ENCODE measurements around the gene PNKD.
"Not testable (repeated sequence)": the region's sequence is repeated elsewhere in the genome, so short reads cannot be mapped to it uniquely, and the experiment has no call there.

The PNKD gene

GRCh38 chr2:218293715-218294429 lies 23.6 kb downstream of the PNKD start:
- DNase-seq: no peak

DNA sequence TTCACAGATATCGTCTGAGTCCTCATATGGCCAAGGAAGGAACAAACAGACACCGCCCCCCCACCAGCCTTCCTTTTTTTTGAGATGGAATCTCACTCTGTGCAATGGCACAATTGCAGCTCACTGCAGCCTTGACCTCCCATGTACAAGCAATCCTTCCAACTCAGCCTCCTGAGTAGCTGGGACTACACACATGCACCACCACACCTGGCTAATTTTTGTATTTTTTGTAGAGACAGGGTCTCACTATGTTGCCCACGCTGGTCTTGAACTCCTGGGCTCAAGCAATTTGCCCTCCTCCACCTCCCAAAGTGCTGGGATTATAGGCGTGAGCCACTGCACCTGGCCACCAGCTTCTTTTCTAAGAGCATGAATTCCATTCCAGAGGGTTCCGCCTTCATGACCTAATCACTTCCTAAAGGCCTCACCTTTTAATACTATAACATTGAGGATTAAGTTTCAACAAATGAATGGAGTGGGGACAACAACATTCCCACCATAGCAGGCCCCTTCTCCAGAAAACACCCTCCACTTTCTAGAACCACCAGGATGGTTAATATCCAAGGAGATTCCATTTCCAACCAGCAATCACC lies 24.2 kb downstream of the PNKD start:
- DNase-seq: no peak

- DNase-seq: no peak
Measured at GRCh38 chr2:218295029-218295428, 24.7 kb downstream of the PNKD start.

DNA sequence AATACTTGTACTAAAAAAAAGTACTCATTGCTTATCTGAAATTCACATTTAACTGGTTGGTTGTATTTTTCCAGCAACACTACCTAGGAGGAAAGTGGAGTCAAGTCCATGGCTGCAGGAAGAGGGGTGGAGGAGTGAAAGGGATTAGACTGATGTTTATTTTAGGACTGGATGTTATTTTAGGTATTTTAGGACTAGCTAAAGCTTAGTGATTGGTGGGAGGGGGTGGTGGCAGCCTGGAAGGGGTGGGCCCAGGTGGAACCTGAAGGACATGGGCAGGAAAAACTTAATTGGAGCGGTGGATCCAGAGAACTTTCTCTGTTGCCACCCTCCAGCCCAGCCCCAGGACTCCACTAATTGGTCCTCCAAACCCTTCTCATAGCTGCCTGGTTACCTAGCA lies 25.9 kb downstream of the PNKD start:
- DNase-seq: no peak

DNA sequence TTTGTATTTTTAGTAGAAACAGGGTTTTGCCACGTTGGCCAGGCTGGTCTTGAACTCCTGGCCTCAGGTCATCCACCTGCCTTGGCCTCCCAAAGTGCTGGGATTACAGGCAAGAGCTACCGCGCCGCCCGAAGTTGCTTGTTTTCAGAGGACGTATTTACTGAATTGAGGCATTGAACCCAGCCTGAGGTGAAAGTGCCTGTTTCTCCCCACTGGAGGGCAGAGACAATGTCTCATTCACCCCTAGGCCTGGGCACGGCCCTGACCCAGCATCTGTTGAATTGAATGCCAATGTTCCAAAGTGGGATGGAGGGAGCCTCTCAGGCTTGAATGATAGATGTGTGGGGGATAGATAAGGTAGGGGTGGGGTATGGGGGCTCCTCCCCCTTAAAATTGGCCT lies 26.5 kb downstream of the PNKD start:
- DNase-seq: no peak

DNA sequence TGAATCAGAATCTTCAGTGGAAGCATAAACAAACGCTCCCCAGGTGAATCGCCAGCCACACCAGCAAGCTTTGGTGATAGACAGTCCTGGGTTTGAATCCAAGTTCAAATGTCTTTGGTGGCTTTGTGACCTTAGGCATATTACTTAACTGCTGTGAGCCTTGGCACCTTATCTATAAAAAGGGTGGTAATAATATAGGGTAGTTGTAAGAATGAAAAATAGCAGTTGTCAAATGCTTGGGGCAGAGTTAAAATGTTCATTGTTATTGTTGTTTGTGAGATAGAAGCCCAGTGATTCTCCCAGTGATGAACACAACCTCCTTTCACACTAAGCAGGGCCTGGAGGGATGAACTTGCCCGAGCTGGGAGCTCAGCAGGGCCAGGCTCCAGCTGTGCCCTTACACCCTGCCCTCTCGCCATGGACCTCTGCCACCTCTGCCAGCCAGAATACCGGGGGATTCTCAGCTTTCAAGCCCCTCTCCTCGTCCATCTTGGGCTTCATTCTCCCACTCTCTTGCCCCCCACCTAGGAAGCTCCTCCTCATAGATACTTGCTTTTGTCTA lies 28.1 kb downstream of the PNKD start:
- no peak for DNase-seq

DNA sequence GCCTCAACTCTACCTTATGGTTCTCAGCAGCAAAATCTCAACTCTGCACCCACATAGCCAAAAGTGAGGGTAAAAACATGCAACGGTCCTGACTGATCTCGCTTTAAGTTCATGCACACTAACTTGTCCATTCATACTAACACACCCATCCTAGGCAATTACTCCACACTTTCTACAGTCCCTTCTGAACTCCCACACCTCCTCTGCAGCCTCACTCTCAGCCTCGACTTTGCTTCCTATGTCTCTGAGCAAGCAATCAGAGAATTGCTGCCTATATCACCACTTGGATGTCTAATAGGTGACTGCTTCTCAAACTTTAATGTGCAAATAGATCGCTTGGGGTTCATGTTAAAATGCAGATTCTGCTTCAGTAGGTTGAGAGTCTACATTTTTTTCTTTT lies 29.8 kb downstream of the PNKD start:
- DNase-seq: no peak

- peak; percentile 56 to 87 for DNase-seq
Measured at GRCh38 chr2:218301176-218301819, 31.0 kb downstream of the PNKD start.

DNA sequence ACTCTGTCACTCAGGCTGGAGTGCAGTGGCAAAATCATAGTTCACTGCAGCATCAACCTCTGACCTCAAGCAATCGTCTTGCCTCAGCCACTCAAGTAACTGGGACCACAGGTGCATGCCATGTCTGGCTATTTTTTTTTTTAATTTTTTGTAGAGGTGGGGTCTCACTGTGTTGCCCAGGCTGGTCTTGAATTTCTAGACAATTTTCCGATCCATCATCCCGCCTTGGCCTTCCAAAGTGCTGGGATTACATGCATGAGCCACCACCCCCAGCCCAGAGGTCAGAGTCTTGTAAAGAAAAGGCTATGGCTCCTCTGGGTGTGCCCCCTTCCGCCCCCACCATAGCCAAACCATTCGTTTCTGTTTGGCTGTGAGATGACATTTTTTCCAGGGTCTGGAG lies 35.1 kb downstream of the PNKD start:
- no peak for DNase-seq

- DNase-seq: no peak
Measured at GRCh38 chr2:218306184-218306920, 36.0 kb downstream of the PNKD start.

DNA sequence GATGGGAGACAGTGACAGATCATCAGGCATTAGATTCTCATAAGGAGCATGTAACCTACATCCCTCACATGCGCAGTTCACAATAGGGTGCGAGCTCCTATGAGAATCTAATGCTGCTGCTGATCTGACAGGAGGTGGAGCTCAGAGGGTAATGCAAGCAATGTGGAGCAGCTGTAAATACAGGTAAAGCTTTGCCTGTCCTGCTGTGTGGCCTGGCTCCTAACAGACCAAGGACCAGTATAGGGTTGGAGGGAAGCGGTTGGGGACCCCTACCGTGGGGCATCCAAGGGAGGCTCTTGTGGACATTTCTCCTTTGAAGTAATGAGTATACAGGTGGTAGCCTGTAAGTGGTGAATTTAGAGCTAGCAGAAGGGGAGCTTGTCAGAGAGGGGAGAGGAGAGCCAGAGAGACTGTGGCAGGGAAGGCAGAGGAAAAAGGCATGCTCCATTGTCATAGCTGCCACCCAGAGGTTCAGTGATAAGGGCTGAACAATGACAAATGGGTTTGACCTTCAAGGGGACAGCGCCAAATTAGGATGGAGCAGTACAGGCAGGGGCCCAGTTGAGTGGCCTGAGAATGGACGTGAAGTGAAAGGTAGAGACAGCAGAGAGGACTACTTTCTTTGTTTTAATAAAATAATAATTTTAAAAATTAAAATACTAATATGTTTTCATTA lies 37.2 kb downstream of the PNKD start:
- no peak for DNase-seq

DNA sequence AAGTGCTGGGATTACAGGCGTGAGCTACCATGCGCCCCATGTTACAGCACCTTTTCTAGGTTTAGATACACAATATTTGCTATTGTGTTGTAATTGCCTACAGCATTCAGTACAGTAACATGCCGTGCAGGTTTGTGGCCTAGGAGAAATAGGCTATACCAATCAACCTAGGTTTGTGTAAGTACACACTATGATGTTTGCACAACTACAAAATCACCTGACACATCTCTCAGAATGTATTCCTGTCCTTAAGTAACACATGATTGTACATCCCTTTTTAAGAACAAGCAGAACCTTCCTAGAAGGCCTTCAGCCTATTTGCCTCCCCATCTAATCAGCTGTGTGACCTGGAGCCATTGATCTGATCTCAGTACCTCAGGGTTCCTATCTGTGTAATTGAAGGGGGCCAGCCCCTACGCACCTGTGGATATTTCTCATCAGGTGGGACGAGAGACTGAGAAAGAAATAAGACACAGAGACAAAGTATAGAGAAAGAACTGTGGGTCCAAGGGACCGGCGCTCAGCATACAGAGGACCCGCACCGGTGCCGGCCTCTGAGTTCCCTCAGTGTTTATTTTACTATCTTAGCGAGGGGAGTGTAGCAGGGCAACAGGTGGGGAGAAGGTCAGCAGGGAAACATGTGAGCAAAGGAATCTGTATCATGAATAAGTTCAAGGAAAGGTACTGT lies 40.7 kb downstream of the PNKD start:
- no peak for DNase-seq

- not testable (repeated sequence) for DNase-seq
Measured at GRCh38 chr2:218311541-218312266, 41.4 kb downstream of the PNKD start.

- no peak for DNase-seq
Measured at GRCh38 chr2:218312267-218312756, 42.0 kb downstream of the PNKD start.

GRCh38 chr2:218313356-218313755 lies 43.0 kb downstream of the PNKD start:
- no peak for DNase-seq

DNA sequence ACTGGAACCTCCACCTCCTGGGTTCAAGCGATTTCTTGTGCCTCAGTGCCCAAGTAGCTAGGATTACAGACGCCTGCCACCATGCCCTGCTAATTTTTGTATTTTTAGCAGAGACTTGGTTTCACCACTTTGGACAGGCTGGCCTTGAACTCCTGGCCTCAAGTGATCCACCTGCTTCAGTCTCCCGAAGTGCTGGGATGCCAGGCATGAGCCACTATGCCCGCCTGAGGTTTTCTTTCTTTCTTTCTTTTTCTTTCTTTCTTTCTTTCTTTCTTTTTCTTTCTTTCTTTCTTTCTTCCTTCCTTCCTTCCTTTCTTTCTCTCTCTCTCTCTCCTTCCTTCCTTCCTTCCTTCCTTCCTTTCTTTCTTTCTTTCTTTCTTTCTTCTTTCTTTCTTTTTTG lies 44.4 kb downstream of the PNKD start:
- DNase-seq: not testable (repeated sequence)

DNA sequence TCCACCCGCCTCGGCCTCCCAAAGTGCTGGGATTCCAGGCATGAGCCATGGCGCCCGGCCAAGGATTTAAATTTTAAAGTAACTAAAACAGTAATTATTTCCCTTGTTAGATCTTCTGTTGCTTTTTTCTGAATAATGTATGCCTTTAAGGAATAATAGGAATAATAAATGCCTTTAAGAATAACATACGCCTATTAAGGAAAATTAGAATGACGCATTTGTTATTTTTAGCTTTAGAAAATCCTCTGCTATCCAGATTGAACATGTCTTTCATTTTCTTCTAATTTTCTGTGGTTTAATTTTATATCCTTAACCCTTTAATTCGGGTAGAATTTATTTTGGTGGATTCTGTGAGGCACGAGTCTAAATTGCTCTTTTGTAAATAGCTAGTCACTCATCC lies 45.1 kb downstream of the PNKD start:
- no peak for DNase-seq

DNA sequence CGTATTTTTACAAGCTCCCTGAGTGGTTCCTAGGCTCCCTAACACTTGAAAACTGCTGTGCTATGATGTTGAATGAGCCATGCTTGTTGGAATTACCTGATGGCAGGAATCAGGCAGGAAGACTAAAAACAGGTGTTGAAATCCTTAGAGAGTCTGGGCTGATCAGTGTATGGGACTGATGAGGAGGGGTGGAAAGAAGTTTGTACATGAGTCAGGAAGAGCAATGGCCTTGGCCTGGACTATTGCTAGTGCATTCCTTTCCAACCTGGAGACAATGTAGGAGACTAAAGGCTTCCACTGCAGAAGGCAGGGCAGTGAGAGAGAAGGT lies 46.9 kb downstream of the PNKD start:
- DNase-seq: no peak

DNA sequence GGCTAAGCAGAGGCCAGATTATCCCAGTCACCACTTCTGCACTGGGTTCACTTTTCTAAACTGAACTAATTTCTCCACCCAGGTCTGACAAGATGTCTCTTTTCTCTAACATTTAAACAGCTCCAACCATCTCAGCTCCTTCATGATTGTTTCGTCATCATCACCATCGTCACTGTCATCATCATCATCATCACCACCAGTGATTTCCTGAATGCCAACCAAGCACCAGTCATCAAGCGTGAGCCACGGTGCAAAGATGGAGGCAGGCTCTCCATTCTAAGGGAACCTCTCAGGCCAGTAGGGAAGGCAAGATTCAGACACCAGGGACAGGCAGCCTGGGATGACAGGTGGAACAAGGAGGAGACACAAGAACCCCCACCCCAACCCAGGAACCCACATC lies 47.5 kb downstream of the PNKD start:
- no peak for DNase-seq

DNA sequence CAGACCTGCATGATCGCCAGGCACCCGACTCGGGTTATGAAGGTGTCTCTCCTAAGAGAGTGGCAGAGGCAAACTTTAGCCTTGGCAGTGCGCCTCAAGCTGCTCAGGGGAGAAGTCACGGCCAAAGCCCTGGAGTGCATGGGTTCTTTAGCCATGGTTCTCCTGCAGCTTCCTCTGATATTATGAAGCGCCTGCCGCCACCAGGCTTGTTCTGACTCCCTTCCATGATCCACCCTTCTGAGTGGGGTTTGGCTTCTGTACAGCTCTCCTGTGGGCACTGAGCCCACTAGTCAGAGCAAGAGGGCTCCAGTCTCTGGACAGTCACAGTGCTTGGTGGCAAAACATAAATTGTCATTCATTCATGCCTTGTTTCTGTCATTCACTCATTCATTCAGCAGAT lies 47.9 kb downstream of the PNKD start:
- no peak for DNase-seq

DNA sequence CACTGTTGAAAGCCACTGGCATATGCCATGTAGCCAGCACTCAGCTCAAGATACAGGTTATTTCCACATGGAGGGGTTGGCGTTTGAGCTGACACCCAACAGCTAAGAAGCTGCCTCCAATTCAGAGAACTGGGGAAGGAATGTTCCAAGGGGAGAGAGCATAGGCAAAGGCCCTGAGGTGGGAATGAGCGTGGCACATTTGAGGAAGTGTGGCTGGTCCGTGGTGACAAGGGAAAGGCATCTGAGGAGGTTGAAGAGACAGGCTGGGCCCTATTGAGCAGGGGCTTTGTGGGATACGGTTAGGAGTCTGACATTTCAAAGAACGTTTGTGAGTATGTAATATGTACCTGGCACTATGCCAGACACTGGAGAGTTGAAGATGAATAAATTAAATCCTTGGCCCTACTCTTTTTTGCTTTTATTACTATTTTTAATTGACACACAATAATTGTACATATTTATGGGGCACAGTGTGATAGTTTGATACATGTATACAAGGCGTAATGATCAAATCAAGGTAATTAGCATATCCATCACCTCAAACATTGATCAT lies 49.6 kb downstream of the PNKD start:
- DNase-seq: no peak
